Small intestine (tissue), 7 donors: ENCODE data around the gene USE1. TPM values are rescaled to one million over a fixed set of nuclear protein-coding genes. Genes with fewer than 3 reads are reported as not detected.

Experiments
- DNase-seq, 2 donors: peaks; one replicate each; pipeline versions ENCODE4 v3.0.0 to v3.0.0-alpha.2; 2013
- FAIRE-seq: peaks from 2 replicates; lab custom pipeline; 2012; peaks lifted over from hg19 to GRCh38; lab: Jason Lieb, UNC
- H3K27ac ChIP-seq, 3 donors: one replicate each; pipeline ENCODE4 v1.5.1; 2013; ENCODE audit warnings: low read length in 2 of 3, mild to moderate bottlenecking in 2 of 3, control low read depth in 1 of 3, inconsistent platforms in 1 of 3, low read depth in 1 of 3, moderate library complexity in 1 of 3
- H3K27me3 ChIP-seq, 3 donors: one replicate each; pipeline ENCODE4 v1.6.1; 2013; ENCODE audit warnings: low read length in 3 of 3, inconsistent platforms in 1 of 3; ENCODE audit not compliant: control insufficient read depth in 3 of 3, insufficient read depth in 3 of 3
- H3K36me3 ChIP-seq, 3 donors: one replicate each; pipeline ENCODE4 v1.6.1; 2013; ENCODE audit warnings: low read length in 3 of 3, inconsistent platforms in 1 of 3, low read depth in 1 of 3, mild to moderate bottlenecking in 1 of 3, moderate library complexity in 1 of 3; ENCODE audit not compliant: control insufficient read depth in 3 of 3, insufficient read depth in 2 of 3
- H3K4me1 ChIP-seq, 3 donors: one replicate each; pipeline ENCODE4 v1.6.1; 2013; ENCODE audit warnings: low read length in 2 of 3, inconsistent platforms in 1 of 3, low read depth in 1 of 3, mild to moderate bottlenecking in 1 of 3, moderate library complexity in 1 of 3; ENCODE audit not compliant: control insufficient read depth in 3 of 3, insufficient read depth in 2 of 3
- H3K4me3 ChIP-seq, 3 donors: one replicate each; pipeline ENCODE4 v1.5.1; 2013; ENCODE audit warnings: low read length in 3 of 3, control low read depth in 1 of 3, inconsistent platforms in 1 of 3, low read depth in 1 of 3, mild to moderate bottlenecking in 1 of 3, moderate library complexity in 1 of 3
- H3K9me3 ChIP-seq, 2 donors: one replicate each; pipeline ENCODE4 v1.6.1; 2013; ENCODE audit warnings: low read depth in 1 of 2, low read length in 1 of 2; ENCODE audit not compliant: control insufficient read depth in 2 of 2, insufficient read depth in 1 of 2
- WGBS, 3 donors: extraction: QIAGEN DNeasy Blood & Tissue Kit; methylation state at CpG; one replicate each; pipeline ENCODE4 v1.1.7; 2013; 5-methylcytosine and 5-hydroxymethylcytosine counted together
- polyA plus RNA-seq, 4 donors: library from polyadenylated mRNA; stranded (reverse) in 3 of 4; unstranded in 1 of 4; fragments of 200-250 nt in 3 of 4; fragments of 120-200 nt in 1 of 4; gene quantifications; one replicate each; pipeline versions ENCODE4 v1.2.1 to v1.2.3, GENCODE V29; 2013
- donor health status: healthy with polysubstance abuse.
- donor health status: control.
- donor health status: control.
- donor health status: Bipolar disorder and iron deficiency.
- donor health status: healthy.

USE1 gene
- polyA plus RNA-seq, 4 donors = 31.7 to 40.5 (median 37.2) TPM

- Histone ChIP-seq H3K36me3 (peaks cover 8 to 68% (median 22%) of the 10 kb centered on the region in 3 donors), H3K27ac (no peak overlapping the region), H3K4me1 (peaks cover 0 to 2% (median 0%) of the 10 kb centered on the region in 3 donors), H3K27me3 (no peaks in the 10 kb centered on the region), H3K9me3 (no peaks in the 10 kb centered on the region), H3K4me3 (no peak overlapping the region)
- WGBS, 3 donors = 74 to 83% (median 78%) methylated on average over 23 to 28 of the region's 28 CpGs
- FAIRE-seq (no peak), DNase-seq (no peak)
These were observed 5.8 kb upstream of the USE1 start for GRCh38 chr19:17209126-17210036.

GRCh38 chr19:17210296-17210695 lies 4.9 kb upstream of the USE1 start:
- Histone ChIP-seq H3K27ac (no peak overlapping the region), H3K9me3 (no peaks in the 10 kb centered on the region), H3K36me3 (peaks cover 8 to 61% (median 22%) of the 10 kb centered on the region in 3 donors), H3K4me3 (no peak overlapping the region), H3K27me3 (no peaks in the 10 kb centered on the region), H3K4me1 (peaks cover 0 to 6% (median 0%) of the 10 kb centered on the region in 3 donors)
- no peak for DNase-seq
- FAIRE-seq = no peak
- WGBS, 3 donors = 89 to 97% (median 95%) methylated on average over 14 of the region's 14 CpGs

- peaks cover 8 to 58% (median 22%) of the 10 kb centered on the region in 3 donors for H3K36me3 ChIP-seq
- no peaks in the 10 kb centered on the region for H3K9me3 ChIP-seq
- no peaks in the 10 kb centered on the region for H3K27me3 ChIP-seq
- H3K4me3 ChIP-seq = no peak overlapping the region
- no peak for FAIRE-seq
- DNase-seq = no peak
- WGBS, 3 donors = 94 to 96% (median 95%) methylated on average over 39 to 58 of the region's 58 CpGs
- peaks cover 0 to 11% (median 0%) of the 10 kb centered on the region in 3 donors for H3K4me1 ChIP-seq
- no peak overlapping the region for H3K27ac ChIP-seq
These were observed 3.4 kb upstream of the USE1 start for GRCh38 chr19:17211547-17212446.

GRCh38 chr19:17213334-17213733 lies 1.8 kb upstream of the USE1 start:
- H3K4me1 ChIP-seq = peaks cover 0 to 11% (median 0%) of the 10 kb centered on the region in 3 donors
- FAIRE-seq (no peak), DNase-seq (no peak)
- H3K36me3 ChIP-seq = peaks cover 8 to 68% (median 19%) of the 10 kb centered on the region in 3 donors
- H3K4me3 ChIP-seq = no peak overlapping the region
- no peak overlapping the region for H3K27ac ChIP-seq
- no peaks in the 10 kb centered on the region for H3K27me3 ChIP-seq
- H3K9me3 ChIP-seq = no peaks in the 10 kb centered on the region
- 86 to 95% (median 89%) methylated on average over 5 of the region's 5 CpGs for WGBS, 3 donors

- no peak for FAIRE-seq
- DNase-seq = no peak
- Histone ChIP-seq H3K4me3 (peak overlapping the region in 2 of 3 donors; percentile 75 to 90), H3K4me1 (peaks cover 0 to 11% (median 0%) of the 10 kb centered on the region in 3 donors), H3K27ac (peak overlapping the region; percentile 91 to 98 (median 95)), H3K36me3 (peaks cover 4 to 63% (median 11%) of the 10 kb centered on the region in 3 donors), H3K9me3 (no peaks in the 10 kb centered on the region), H3K27me3 (no peaks in the 10 kb centered on the region)
- WGBS, 3 donors = 27 to 30% (median 27%) methylated on average over 16 of the region's 16 CpGs
These were observed 540 bp upstream of the USE1 start for GRCh38 chr19:17214508-17215126.

- Histone ChIP-seq H3K27me3 (no peaks in the 10 kb centered on the region), H3K4me3 (peak overlapping the region in 1 of 3 donors; percentile 90), H3K27ac (no peak overlapping the region), H3K9me3 (no peaks in the 10 kb centered on the region), H3K36me3 (peaks cover 2 to 52% (median 11%) of the 10 kb centered on the region in 3 donors), H3K4me1 (peaks cover 0 to 18% (median 0%) of the 10 kb centered on the region in 3 donors)
- DNase-seq (no peak), FAIRE-seq (no peak)
- WGBS, 3 donors = 79 to 83% (median 79%) methylated on average over 13 of the region's 13 CpGs
These were observed 1.0 kb downstream of the USE1 start for GRCh38 chr19:17216058-17216670.

- H3K27ac ChIP-seq = no peak overlapping the region
- no peak overlapping the region for H3K4me3 ChIP-seq
- no peaks in the 10 kb centered on the region for H3K27me3 ChIP-seq
- no peak for DNase-seq
- no peaks in the 10 kb centered on the region for H3K9me3 ChIP-seq
- peaks cover 0 to 33% (median 0%) of the 10 kb centered on the region in 3 donors for H3K36me3 ChIP-seq
- WGBS, 3 donors = 98 to 99% (median 99%) methylated on average over 8 of the region's 8 CpGs
- FAIRE-seq = no peak
- peaks cover 0 to 17% (median 0%) of the 10 kb centered on the region in 3 donors for H3K4me1 ChIP-seq
These were observed 4.1 kb downstream of the USE1 start for GRCh38 chr19:17219286-17219685.
